Hematopoietic multipotent progenitor cell treated with erythropoietin and hydrocortisone succinate and interleukin-3 and kit ligand, for 17 days (in vitro differentiated cells): ENCODE results near the gene CABP1.
"Not testable (repeated sequence)": the region's sequence is repeated elsewhere in the genome, so short reads cannot be mapped to it uniquely, and the experiment has no call there.

Experiments used
- DNase-seq: peaks from one replicate; pipeline ENCODE4 v3.0.0-alpha.2; 2015; ENCODE audit warnings: low spot score

Gene CABP1

DNA sequence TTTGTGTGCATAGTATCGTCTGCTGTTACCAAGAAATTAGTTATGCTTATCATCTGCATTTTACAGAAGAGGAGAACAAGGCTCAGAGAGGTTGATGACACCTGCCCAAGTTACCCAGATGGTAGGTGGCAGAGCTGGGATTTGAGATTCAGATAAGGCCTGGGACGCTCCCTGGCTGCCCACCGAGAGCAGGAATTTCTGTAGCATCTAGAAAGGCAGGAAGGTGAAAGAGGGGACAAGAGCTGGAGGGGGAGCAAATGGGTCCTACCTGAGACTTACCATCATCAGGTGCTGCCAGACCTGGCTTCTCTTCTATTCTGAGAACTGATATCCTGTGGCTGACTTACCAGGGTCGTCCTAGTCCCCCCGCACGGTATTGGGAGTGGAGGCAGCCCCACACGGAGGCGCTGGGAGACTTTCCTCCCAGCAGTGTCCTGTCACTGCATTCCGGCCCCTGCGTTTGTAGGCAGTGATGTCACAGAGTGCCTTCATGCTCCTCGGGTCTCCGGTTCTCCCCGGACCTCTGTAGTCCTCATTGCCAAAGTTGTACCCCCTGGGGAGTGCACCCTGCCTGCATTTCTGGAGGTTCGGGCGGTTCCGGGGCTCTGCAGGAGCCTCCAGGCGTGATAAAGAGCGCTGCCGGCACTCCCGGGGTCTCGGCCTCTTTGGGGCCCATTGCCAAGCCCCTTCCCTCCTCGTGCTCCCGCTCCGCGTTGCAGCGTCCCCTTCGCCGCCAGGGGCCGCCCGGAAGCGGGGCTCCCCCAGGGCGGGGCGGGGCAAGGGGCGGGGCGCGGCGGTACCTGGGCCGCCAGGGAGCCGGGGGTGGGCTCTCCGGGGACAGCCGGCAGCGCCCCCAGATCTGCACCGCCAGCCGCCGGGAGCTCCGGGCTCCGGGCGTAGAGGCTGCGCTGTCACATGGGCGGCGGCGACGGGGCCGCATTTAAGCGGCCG, at the start of gene CABP1:
Gene CABP1, plus strand, starts transcription at position 856 of the 951 bp plus-strand sequence. Its CDS starts 60 bp downstream, at position 916.
- DNase-seq, result no peak

DNA sequence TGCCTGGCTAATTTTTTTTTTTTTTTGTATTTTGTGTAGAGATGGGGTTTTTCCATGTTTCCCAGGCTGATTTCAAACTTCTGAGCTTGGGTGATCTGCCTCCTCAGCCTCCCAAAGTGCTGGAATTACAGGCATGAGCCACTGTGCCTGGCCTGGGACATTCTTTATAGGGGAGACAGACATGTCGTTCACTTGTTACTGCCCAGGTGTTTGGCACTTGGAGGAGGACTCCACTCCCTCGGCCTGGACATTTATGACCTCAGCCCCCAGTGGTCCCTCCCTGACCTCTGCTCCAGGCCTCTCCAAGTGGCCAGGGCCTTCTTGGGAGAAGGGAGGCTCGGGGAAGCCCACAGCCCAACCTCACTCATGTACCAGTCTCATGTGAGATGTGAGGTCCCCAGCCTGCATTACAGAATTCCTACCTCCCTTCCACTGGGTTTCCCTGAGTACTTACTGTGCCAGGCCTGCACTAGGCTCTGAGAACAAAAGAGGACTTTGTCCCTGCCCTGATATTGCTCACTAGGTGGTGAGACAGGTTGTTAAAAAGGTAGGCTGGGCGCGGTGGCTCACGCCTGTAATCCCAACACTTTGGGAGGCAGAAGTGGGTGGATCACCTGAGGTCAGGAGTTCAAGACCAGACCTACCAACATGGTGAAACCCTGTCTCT, 49.6 kb upstream of the CABP1 start:
- DNase-seq, result no peak

DNA sequence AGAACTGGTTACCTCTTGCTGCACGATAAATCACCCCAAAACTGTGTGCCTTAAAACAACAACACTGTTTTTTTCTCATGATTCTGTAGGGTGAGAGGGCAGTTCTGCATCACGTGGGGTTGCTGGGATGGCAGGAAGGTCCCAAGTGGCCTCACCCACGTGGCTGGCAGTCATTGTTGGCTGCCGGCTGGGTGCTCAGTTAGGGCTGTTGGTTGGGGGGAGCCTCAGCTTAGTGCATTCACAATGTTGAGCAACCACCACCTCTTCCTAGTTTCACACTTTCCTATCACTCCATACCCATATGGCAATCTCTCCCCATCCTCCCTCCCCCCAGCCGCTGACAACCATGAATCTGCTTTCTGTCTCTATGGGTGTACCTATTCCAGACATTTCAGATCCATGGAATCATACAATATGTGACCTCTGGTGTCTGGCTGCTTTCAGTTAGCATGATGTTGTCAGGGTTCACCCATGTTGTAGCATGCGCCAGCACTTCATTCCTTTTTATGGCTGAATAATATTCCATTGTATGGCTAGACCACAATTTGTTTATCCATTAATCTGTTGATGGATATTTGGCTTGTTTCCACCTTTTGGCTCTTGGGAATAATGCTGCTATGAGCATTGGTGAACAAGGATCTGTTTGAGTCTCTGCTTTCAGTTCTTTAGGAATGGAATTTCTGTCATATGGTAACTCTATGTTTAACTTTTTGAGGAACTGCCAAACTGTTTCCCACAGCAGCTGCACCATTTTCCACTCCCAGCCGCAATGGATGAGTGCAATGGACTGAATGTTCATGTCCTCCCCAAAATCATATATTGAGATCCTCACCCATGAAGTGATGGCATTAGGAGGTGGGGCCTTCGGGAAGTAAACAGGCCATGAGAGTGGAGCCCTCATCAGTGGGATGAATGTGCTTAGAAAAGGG, 48.0 kb upstream of the CABP1 start:
- no peak for DNase-seq

- DNase-seq, result no peak
Observed at GRCh38 chr12:120596901-120597300, 43.5 kb upstream of the CABP1 start.

GRCh38 chr12:120597861-120598260, 42.6 kb upstream of the CABP1 start:
- DNase-seq, result no peak

DNA sequence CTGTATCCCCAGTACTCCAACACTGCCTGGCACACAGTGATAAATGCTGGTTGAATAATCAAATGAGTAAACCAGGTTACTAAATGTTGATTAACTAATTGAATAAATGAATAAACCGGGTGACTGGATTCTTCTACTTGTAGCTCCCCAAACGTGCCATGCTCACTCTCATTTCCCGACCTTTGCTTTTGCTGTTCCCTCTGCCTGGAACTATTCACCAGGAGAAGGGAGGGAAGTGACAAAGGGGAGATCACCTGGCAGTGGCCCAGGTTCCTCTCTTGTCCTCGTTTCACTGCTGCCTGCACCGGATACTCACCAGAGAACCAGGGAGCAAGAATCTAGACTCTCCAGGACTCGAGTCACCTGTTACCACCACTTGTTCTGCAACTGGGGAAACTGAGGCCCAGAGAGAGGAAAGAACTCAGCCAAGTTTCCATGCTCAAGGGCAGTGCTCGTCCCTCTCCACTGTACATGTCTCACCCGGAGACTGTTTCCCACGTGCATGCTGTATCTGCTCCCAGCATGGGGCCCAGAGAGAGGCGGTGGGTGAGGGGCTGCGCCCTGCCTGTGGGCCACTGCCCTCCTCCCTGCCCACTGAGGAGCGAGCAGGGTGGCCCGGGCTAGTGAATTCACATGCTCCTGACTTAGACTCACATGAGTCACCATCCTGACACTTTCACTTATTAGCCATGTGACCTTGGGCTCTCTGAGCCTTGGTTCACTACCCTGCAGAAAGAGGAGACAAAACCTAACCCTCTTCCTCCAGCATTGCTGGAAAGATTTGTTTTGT, 41.6 kb upstream of the CABP1 start:
- no peak for DNase-seq

GRCh38 chr12:120599672-120600552, 40.5 kb upstream of the CABP1 start:
- DNase-seq, result no peak

- not testable (repeated sequence) for DNase-seq
Observed at GRCh38 chr12:120602416-120602815, 38.0 kb upstream of the CABP1 start.

GRCh38 chr12:120610560-120610959, 29.9 kb upstream of the CABP1 start:
- DNase-seq, result no peak

GRCh38 chr12:120611534-120611933, 28.9 kb upstream of the CABP1 start:
- DNase-seq, result not testable (repeated sequence)

DNA sequence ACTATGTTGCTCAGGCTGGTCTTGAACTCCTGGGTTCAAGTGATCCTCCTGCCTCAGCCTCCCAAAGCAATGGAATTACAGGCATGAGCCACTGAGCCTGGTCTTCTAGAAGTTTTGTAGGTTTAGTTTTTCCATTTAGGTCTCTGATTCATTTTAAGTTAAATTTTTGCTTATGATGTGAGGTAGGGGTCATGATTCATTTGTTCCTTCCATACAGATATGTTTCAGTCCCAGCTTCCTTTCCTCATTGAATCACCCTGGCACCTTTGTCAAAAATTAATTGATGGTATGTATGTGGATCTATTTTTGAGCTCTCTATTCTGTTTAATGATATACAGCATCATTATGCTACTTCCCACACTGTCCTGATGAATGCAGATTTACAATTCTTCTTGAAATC, 25.6 kb upstream of the CABP1 start:
- no peak for DNase-seq

DNA sequence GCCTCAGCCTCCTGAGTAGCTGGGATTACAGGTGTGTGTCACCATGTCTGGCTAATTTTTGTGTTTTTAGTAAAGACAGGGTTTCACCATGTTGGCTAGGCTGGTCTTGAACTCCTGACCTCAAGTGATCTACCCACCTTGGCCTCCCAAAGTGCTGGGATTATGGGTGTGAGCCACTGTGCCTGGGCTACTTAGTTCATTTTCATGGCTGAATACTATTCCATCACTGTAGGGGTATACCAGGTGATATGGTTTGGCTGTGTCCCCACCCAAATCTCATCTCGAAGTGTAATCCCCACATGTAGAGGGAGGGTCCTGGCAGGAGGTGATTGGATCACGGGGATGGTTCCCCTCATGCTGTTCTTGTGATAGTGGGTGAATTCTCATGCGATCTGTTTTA, 23.2 kb upstream of the CABP1 start:
- DNase-seq, result not testable (repeated sequence)

GRCh38 chr12:120617767-120618166, 22.7 kb upstream of the CABP1 start:
- not testable (repeated sequence) for DNase-seq

- DNase-seq, result no peak
Observed at GRCh38 chr12:120618954-120619615, 21.3 kb upstream of the CABP1 start.

DNA sequence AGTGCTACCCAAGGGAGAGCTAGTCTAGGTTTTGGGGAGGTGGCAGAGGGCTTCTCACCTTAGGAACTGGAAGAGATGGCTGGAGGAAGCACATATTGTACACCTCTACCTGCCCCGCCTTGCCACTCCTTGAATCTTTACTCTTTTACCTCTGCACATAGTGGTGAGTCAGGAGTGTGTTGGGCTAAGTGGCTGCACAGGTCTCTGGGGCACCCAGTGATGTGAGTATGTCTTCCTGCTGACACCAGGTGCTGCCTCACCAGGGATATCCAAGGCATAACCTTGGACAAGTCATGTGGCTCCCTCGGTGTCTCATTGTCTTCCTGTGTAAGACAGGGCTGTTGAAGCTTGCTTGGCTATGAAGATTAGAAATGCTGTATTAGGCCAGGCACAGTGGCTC, 19.8 kb upstream of the CABP1 start:
- DNase-seq, result no peak

GRCh38 chr12:120625557-120626419, 14.6 kb upstream of the CABP1 start:
- no peak for DNase-seq

DNA sequence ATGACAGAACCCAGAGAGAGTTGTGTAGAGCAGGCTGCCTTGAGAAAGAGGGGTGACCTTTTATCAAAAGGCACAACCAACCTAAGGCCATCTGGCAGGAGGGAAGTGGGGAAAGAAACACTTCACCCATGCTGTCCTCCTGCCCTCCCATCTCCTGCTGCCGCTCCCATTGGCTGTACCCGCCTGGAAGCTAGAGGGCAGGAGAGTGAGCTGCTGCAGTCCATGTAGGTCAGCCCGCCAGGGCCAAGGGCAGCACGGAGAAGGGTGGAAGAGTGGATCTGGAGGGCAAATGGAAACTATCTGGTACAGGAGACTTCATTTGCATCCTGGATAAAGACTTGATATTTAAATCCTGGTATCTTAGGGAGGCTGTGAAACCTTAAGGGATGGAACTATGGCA, 11.5 kb upstream of the CABP1 start:
- no peak for DNase-seq

- DNase-seq, result no peak
Observed at GRCh38 chr12:120630104-120630892, 10.1 kb upstream of the CABP1 start.
